Endodermal cell (in vitro differentiated cells): ENCODE measurements around the gene CARMIL3. TPM values are rescaled to one million over a fixed set of nuclear protein-coding genes. Genes with fewer than 3 reads are reported as not detected.
"Not testable (repeated sequence)": the region's sequence is repeated elsewhere in the genome, so short reads cannot be mapped to it uniquely, and the experiment has no call there.

Experiments used
- DNase-seq: peaks from one replicate; pipeline ENCODE4 v3.0.0-alpha.2; 2017
- H3K27ac ChIP-seq: 2 replicates; pipeline ENCODE4 v1.5.1; 2013; ENCODE audit warnings: mild to moderate bottlenecking, low read depth, low read length, moderate library complexity
- H3K27me3 ChIP-seq: 2 replicates; pipeline ENCODE4 v1.6.1; 2013; ENCODE audit warnings: mild to moderate bottlenecking, low read length, moderate library complexity; ENCODE audit not compliant: insufficient read depth, control insufficient read depth, poor library complexity, severe bottlenecking
- H3K36me3 ChIP-seq: 2 replicates; pipeline ENCODE4 v1.7.0; 2013; ENCODE audit warnings: mild to moderate bottlenecking, low read length, moderate library complexity; ENCODE audit not compliant: control insufficient read depth, insufficient read depth
- H3K4me1 ChIP-seq: one replicate; pipeline ENCODE4 v1.7.0; 2013; ENCODE audit warnings: low read length; ENCODE audit not compliant: control insufficient read depth, insufficient read depth
- H3K4me3 ChIP-seq: 2 replicates; pipeline ENCODE4 v1.5.1; 2013; ENCODE audit warnings: mild to moderate bottlenecking, low read length, moderate library complexity
- H3K9ac ChIP-seq: 2 replicates; pipeline ENCODE4 v1.6.1; 2013; ENCODE audit warnings: mild to moderate bottlenecking, low read length, moderate library complexity; ENCODE audit not compliant: poor library complexity, severe bottlenecking; ENCODE audit errors: extremely low read depth
- H3K9me3 ChIP-seq: 2 replicates; pipeline ENCODE4 v1.6.1; 2013; ENCODE audit warnings: mild to moderate bottlenecking, low read length, moderate library complexity; ENCODE audit not compliant: control insufficient read depth
- H3K27ac Mint-ChIP-seq: 2 replicates; pipeline ENCODE4 v1.8.0; 2020; ENCODE audit warnings: mixed read lengths
- H3K27me3 Mint-ChIP-seq: 2 replicates; pipeline ENCODE4 v1.8.0; 2021; ENCODE audit warnings: mild to moderate bottlenecking, mixed read lengths; ENCODE audit not compliant: insufficient read depth
- H3K36me3 Mint-ChIP-seq: 2 replicates; pipeline ENCODE4 v1.8.0; 2020; ENCODE audit warnings: low read depth, mixed read lengths
- H3K4me1 Mint-ChIP-seq: 2 replicates; pipeline ENCODE4 v1.8.0; 2020; ENCODE audit warnings: mixed read lengths
- H3K4me3 Mint-ChIP-seq: 2 replicates; pipeline ENCODE4 v1.8.0; 2020; ENCODE audit warnings: mild to moderate bottlenecking, moderate library complexity, mixed read lengths
- H3K9me3 Mint-ChIP-seq: 2 replicates; pipeline ENCODE4 v1.8.0; 2020; ENCODE audit warnings: mild to moderate bottlenecking, mixed read lengths
- CTCF ChIP-seq: fragments of 200-600 bp; sonication (generic); conservative IDR thresholded peaks from 2 replicates; pipeline ENCODE4 v1.5.0; 2021; ENCODE audit warnings: antibody characterized with exemption, mild to moderate bottlenecking
- WGBS, 2 experiments: methylation state at CpG; one replicate each; pipeline versions ENCODE4 v1.1.5 to v1.1.7; 2013; ENCODE audit warnings: missing lambda C conversion rate in 2 of 2, mixed read lengths in 1 of 2; ENCODE audit not compliant: insufficient coverage in 1 of 2, insufficient read length in 1 of 2; 5-methylcytosine and 5-hydroxymethylcytosine counted together
- total RNA-seq, 2 donors: library from RNA; stranded (reverse); fragmentation: NEBNext Ultra II Directional in 1 of 2; extraction: Animal tissue kit (Norgen Biotek cat#: 25700) in 1 of 2; gene quantifications; 2 replicates in 1 of 2; 3 replicates in 1 of 2; pipeline ENCODE4 v1.2.1, GENCODE V29; 2021

CARMIL3 gene
- total RNA-seq, 2 donors from 2014 or later = 2.1 to 4.4 TPM

- H3K27me3 ChIP-seq, H3K4me3 Mint-ChIP-seq, H3K9ac ChIP-seq, H3K27ac Mint-ChIP-seq, H3K36me3 ChIP-seq, H3K27ac ChIP-seq, H3K4me1 Mint-ChIP-seq, H3K4me1 ChIP-seq, H3K36me3 Mint-ChIP-seq, H3K9me3 ChIP-seq, DNase-seq, H3K4me3 ChIP-seq: not testable (repeated sequence)
- WGBS, 2 experiments = 17 to 40% methylated on average over 1 to 2 of the region's 2 CpGs
- Mint-ChIP-seq H3K9me3 (peaks cover 16% of the 10 kb centered on the region), H3K27me3 (peaks cover 34% of the 10 kb centered on the region)
- peak; percentile 56 for TF ChIP-seq CTCF
These were observed 31.9 kb upstream of the CARMIL3 start for GRCh38 chr14:24019944-24020343.

GRCh38 chr14:24020520-24020919 lies 31.3 kb upstream of the CARMIL3 start:
- H3K9me3 ChIP-seq, H3K9ac ChIP-seq, H3K4me1 ChIP-seq, H3K4me1 Mint-ChIP-seq, H3K36me3 ChIP-seq, H3K36me3 Mint-ChIP-seq, H3K27ac ChIP-seq, H3K27me3 ChIP-seq, H3K4me3 Mint-ChIP-seq, H3K4me3 ChIP-seq, H3K27ac Mint-ChIP-seq, DNase-seq: not testable (repeated sequence)
- Mint-ChIP-seq H3K27me3 (peaks cover 37% of the 10 kb centered on the region), H3K9me3 (peaks cover 16% of the 10 kb centered on the region)
- WGBS, 2 experiments = 87 to 88% methylated on average over 1 to 2 of the region's 3 CpGs

- H3K9me3 ChIP-seq, H3K4me3 Mint-ChIP-seq, H3K4me1 ChIP-seq, H3K27me3 ChIP-seq, H3K4me3 ChIP-seq, DNase-seq, H3K9ac ChIP-seq, H3K27ac ChIP-seq, H3K36me3 ChIP-seq, H3K4me1 Mint-ChIP-seq, H3K36me3 Mint-ChIP-seq, H3K27ac Mint-ChIP-seq: not testable (repeated sequence)
- Mint-ChIP-seq H3K27me3 (peaks cover 43% of the 10 kb centered on the region), H3K9me3 (peaks cover 18% of the 10 kb centered on the region)
- WGBS, 2 experiments = 60 to 87% methylated on average over 1 to 3 of the region's 3 CpGs
These were observed 26.8 kb upstream of the CARMIL3 start for GRCh38 chr14:24024939-24025418.

- not testable (repeated sequence) for H3K36me3 Mint-ChIP-seq, H3K27me3 ChIP-seq, H3K27ac Mint-ChIP-seq, DNase-seq, H3K4me1 ChIP-seq, H3K4me3 ChIP-seq, H3K4me3 Mint-ChIP-seq, H3K27ac ChIP-seq, H3K36me3 ChIP-seq, H3K4me1 Mint-ChIP-seq, H3K9ac ChIP-seq
- Mint-ChIP-seq H3K27me3 (peaks cover 38% of the 10 kb centered on the region), H3K9me3 (peaks cover 54% of the 10 kb centered on the region)
- WGBS, 2 experiments = 89 to 100% methylated on average over 1 to 2 of the region's 3 CpGs
- H3K9me3 ChIP-seq = peaks cover 11% of the 10 kb centered on the region
These were observed 22.1 kb upstream of the CARMIL3 start for GRCh38 chr14:24029687-24030086.

- not testable (repeated sequence) for H3K4me1 ChIP-seq, H3K27me3 ChIP-seq, H3K9ac ChIP-seq, H3K4me3 Mint-ChIP-seq, H3K27ac Mint-ChIP-seq, DNase-seq, H3K27ac ChIP-seq, H3K4me3 ChIP-seq, H3K36me3 ChIP-seq, H3K36me3 Mint-ChIP-seq, H3K4me1 Mint-ChIP-seq
- WGBS, 2 experiments = 89% methylated on average over 1 of the region's 2 CpGs; no CpG with 5 or more reads in 1 of the 2 experiments
- H3K9me3 ChIP-seq = peaks cover 11% of the 10 kb centered on the region
- Mint-ChIP-seq H3K27me3 (peaks cover 32% of the 10 kb centered on the region), H3K9me3 (peaks cover 54% of the 10 kb centered on the region)
These were observed 20.5 kb upstream of the CARMIL3 start for GRCh38 chr14:24031331-24031730.
